RWPE1 (cell line): ENCODE measurements around the gene GALNT18.

Experiments
- CTCF ChIA-PET: fragments of 350-600 bp; sonication (Branson Sonifier 250); formaldehyde crosslinking; extraction: SDS; loops from one replicate; lab custom pipeline; 2021; lab: Yijun Ruan, JAX
- POLR2A ChIA-PET: fragments of 400-600 bp; formaldehyde crosslinking; extraction: SDS; loops from one replicate; lab custom pipeline; 2020; ENCODE audit warnings: antibody characterized with exemption; ENCODE audit not compliant: low non-redundant PET; lab: Yijun Ruan, JAX
- DNase-seq: peaks from one replicate; pipeline ENCODE4 v3.0.0; 2012; ENCODE audit warnings: low spot score
- H3K27ac ChIP-seq: fragments of 450-650 bp; 2 replicates; pipeline ENCODE4 v1.5.1; 2017
- CTCF ChIP-seq: fragments of 450-650 bp; conservative IDR thresholded peaks from 2 replicates; pipeline ENCODE4 v1.5.1; 2017; ENCODE audit warnings: low read depth, mild to moderate bottlenecking

Gene GALNT18

GRCh38 chr11:11583801-11584529, 37.8 kb downstream of the GALNT18 start:
- POLR2A ChIA-PET = interaction anchor here (0.5 kb wide), 1 partner anchor 658 kb away, joined by 3 read pairs; no protein-coding TSS in a partner anchor
- peak overlapping the region; percentile 51; the same call in 1 of the 2 replicates for H3K27ac ChIP-seq
- CTCF ChIA-PET = interaction anchor here (0.6 kb wide), 4 partner anchors 37 to 1600 kb away, joined by 3 read pairs; no protein-coding TSS in a partner anchor
- DNase-seq = no peak
- TF ChIP-seq CTCF = no peak

GRCh38 chr11:11582011-11582701, 39.6 kb downstream of the GALNT18 start:
- no peak for TF ChIP-seq CTCF
- DNase-seq = no peak
- POLR2A ChIA-PET = no interaction called here
- CTCF ChIA-PET = no interaction called here
- no peak overlapping the region for H3K27ac ChIP-seq

GRCh38 chr11:11581481-11581880, 40.3 kb downstream of the GALNT18 start:
- CTCF ChIA-PET = no interaction called here
- TF ChIP-seq CTCF = no peak
- DNase-seq = no peak
- POLR2A ChIA-PET = no interaction called here
- H3K27ac ChIP-seq = peak overlapping the region; percentile 22; the same call in 1 of the 2 replicates

GRCh38 chr11:11580841-11581411, 40.9 kb downstream of the GALNT18 start:
- POLR2A ChIA-PET = no interaction called here

GRCh38 chr11:11580012-11580411, 41.8 kb downstream of the GALNT18 start:
- POLR2A ChIA-PET = no interaction called here
- CTCF ChIA-PET = no interaction called here
- no peak overlapping the region for H3K27ac ChIP-seq
- no peak for DNase-seq
- TF ChIP-seq CTCF = no peak

More at GRCh38 chr11:11580841-11581411, 40.9 kb downstream of the GALNT18 start:
- CTCF ChIA-PET = no interaction called here
- DNase-seq = no peak
- TF ChIP-seq CTCF = no peak
- H3K27ac ChIP-seq = peak overlapping the region; percentile 22; the same call in 1 of the 2 replicates
